Activated CD4-positive, alpha-beta T cell treated with anti-CD3 and anti-CD28 coated beads for 36 hours (primary cell): ENCODE data around the gene SKA1. TPM values are rescaled to one million over a fixed set of nuclear protein-coding genes. Genes with fewer than 3 reads are reported as not detected.

ENCODE experiments used
- ATAC-seq: fragments of 200-7000 bp; cut with Tn5 transposase; one replicate; pipeline ENCODE4 v1.10.0; 2021; ENCODE audit warnings: mild to moderate bottlenecking, moderate library complexity
- CTCF ChIA-PET: fragments of 350-600 bp; sonication (Branson Sonifier 250); formaldehyde crosslinking; loops from one replicate; lab custom pipeline; 2021; ENCODE audit warnings: antibody characterized with exemption; lab: Charles Lee
- POLR2A ChIA-PET: fragments of 350-600 bp; sonication (Branson Sonifier 250); formaldehyde crosslinking; loops from one replicate; lab custom pipeline; 2021; ENCODE audit warnings: antibody characterized with exemption, inconsistent platforms; lab: Charles Lee
- DNase-seq: peaks from one replicate; pipeline ENCODE4 v3.0.0-alpha.2; 2020
- H3K27ac Mint-ChIP-seq: one replicate; pipeline ENCODE4 v1.8.0; 2021; ENCODE audit warnings: mixed read lengths
- H3K27me3 Mint-ChIP-seq: one replicate; pipeline ENCODE4 v1.8.0; 2021; ENCODE audit warnings: mixed read lengths
- H3K36me3 Mint-ChIP-seq: one replicate; pipeline ENCODE4 v1.8.0; 2021; ENCODE audit warnings: low read depth, mixed read lengths
- H3K4me1 Mint-ChIP-seq: one replicate; pipeline ENCODE4 v1.8.0; 2021; ENCODE audit warnings: mixed read lengths
- H3K4me3 Mint-ChIP-seq: one replicate; pipeline ENCODE4 v1.8.0; 2021; ENCODE audit warnings: mild to moderate bottlenecking, moderate library complexity, mixed read lengths
- H3K9me3 Mint-ChIP-seq: one replicate; pipeline ENCODE4 v1.8.0; 2021; ENCODE audit warnings: low read depth, mixed read lengths
- intact Hi-C, 2 experiments: fragments of 100-400 bp; cut with DNase I in 1 of 2; cut with micrococcal nuclease in 1 of 2; formaldehyde crosslinking; loops; one replicate each; pipeline versions ENCODE4 v1.14.2 to v1.15.1; 2022 to 2024; cut with DNase I, micrococcal nuclease
- total RNA-seq, 2 experiments: library from RNA; stranded (reverse); gene quantifications; one replicate each; pipeline ENCODE4 v1.2.3, GENCODE V29; 2021

Gene SKA1
- total RNA-seq, 2 experiments from 2014 or later = 38.6 to 48.3 TPM

DNA sequence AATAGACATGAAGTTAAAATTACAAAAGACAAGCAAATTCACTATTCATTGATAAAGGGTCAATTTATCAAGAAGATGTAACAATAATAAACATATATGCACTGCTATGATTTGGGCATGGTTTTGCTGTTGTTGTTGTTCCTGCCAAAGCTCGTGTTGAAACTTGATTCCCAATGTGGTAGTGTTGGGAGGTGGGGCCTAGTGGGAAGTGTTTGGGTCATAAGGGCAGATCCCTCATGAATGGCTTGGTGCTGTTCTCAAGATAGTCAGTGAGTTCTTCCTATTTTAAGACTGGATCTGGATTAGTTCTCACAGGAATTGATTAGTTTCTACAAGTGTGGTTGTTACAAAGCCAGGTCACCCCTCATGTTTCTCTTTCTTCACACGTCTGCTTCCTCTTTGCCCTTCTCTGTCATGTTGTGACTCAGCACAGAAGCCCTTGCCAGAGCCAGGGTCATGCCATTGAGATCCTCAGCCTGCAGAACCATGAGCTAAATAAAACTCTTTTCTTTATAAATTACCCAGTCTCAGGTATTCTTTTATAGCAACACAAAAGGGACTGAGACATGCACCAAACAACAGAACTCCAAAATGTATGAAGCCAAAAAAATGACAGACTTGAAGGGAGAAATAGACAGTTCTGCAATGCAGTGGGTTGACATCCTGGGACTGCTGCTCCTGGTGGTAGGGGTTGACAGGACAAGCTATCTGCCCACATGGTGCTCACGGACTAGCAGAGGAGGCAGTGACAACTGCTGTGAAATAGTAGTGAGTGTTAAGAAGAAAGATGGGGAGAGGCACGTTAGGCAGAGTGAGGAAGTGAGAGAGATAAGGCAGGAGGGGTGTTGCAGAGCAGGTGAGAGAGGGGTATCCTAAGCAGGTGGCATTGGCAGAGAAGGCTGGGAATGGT lies 18.6 kb upstream of the SKA1 start:
- ChIA-PET POLR2A (no interaction called here), CTCF (interaction anchor here (0.6 to 5.0 kb wide), 43 partner anchors 14 to 846 kb away, joined by 3 to 72 read pairs (median 4); partner anchors contain the start of genes MBD1, MYO5B and SKA1)
- intact Hi-C loops = loop anchor here (5.0 to 10.0 kb wide), 5 partner anchors 49 to 349 kb away; partner anchors contain the start of gene CXXC1 (in 1 of the 2)
- H3K4me3 Mint-ChIP-seq = no peak overlapping the region
- peaks cover 8% of the 10 kb centered on the region for H3K4me1 Mint-ChIP-seq
- no peaks in the 10 kb centered on the region for H3K36me3 Mint-ChIP-seq
- DNase-seq (peak; percentile 30), ATAC-seq (peak; percentile 77)
- H3K27ac Mint-ChIP-seq = peak overlapping the region; percentile 48
- H3K9me3 Mint-ChIP-seq = no peaks in the 10 kb centered on the region
- peaks cover 14% of the 10 kb centered on the region for H3K27me3 Mint-ChIP-seq

DNA sequence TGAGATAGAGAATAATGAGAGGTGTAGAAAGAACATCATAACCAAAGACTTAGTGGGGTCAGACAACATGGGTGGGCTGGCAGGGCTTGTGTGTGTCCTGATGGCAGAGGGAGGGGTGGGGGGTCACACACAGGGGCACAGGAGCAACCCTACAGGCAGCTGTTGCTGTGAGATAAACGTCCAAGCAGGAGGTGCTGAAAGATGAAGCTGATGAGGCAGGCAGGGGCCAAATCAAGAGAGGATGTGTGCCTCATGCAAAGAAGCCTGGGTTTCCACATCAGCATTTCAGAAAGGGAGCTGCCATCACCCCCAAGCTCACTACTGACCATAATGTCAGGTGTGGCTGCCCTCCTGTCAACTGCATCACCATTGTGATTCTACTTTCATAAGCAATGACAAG lies 16.0 kb upstream of the SKA1 start:
- peaks cover 6% of the 10 kb centered on the region for H3K27me3 Mint-ChIP-seq
- POLR2A ChIA-PET = no interaction called here
- intact Hi-C loops = loop anchor here (5.0 to 10.0 kb wide), 5 partner anchors 52 to 352 kb away; partner anchors contain the start of gene CXXC1 (in 1 of the 2)
- H3K4me1 Mint-ChIP-seq = peaks cover 8% of the 10 kb centered on the region
- no peaks in the 10 kb centered on the region for H3K9me3 Mint-ChIP-seq
- no peak overlapping the region for H3K27ac Mint-ChIP-seq
- ATAC-seq = no peak
- H3K36me3 Mint-ChIP-seq = no peaks in the 10 kb centered on the region
- CTCF ChIA-PET = interaction anchor here (0.8 to 1.5 kb wide), 2 partner anchors 20 to 140 kb away, joined by 3 to 7 read pairs; no protein-coding TSS in a partner anchor
- H3K4me3 Mint-ChIP-seq = no peak overlapping the region
- DNase-seq = no peak

DNA sequence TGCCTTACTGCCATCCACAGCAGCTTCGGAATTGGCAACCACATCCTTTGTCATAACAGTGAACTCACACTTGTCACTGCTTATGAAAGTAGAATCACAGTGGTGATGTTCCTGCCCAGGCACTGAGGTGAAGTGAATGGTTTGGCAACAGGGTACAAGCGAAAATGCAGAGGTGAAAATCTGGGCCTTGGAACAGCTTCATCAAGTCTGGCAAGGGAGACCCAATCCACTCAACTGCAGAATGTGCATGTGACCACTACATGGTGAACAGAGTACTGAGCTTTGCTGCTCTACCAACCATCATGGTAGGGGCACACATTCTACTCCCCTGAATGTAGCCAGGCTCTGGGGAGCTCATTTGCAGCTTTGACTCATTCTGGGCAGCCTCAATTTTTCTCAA lies 15.0 kb upstream of the SKA1 start:
- H3K36me3 Mint-ChIP-seq = no peaks in the 10 kb centered on the region
- H3K27ac Mint-ChIP-seq = no peak overlapping the region
- no peak for DNase-seq
- CTCF ChIA-PET = interaction anchor here (0.8 to 1.5 kb wide), 2 partner anchors 15 to 141 kb away, joined by 4 to 7 read pairs; partner anchors contain the start of gene SKA1
- POLR2A ChIA-PET = no interaction called here
- H3K4me1 Mint-ChIP-seq = peaks cover 8% of the 10 kb centered on the region
- intact Hi-C loops = loop anchor here (5.0 to 10.0 kb wide), 5 partner anchors 53 to 353 kb away; partner anchors contain the start of gene CXXC1 (in 1 of the 2)
- H3K4me3 Mint-ChIP-seq = no peak overlapping the region
- no peaks in the 10 kb centered on the region for H3K9me3 Mint-ChIP-seq
- H3K27me3 Mint-ChIP-seq = peaks cover 5% of the 10 kb centered on the region
- ATAC-seq = no peak

DNA sequence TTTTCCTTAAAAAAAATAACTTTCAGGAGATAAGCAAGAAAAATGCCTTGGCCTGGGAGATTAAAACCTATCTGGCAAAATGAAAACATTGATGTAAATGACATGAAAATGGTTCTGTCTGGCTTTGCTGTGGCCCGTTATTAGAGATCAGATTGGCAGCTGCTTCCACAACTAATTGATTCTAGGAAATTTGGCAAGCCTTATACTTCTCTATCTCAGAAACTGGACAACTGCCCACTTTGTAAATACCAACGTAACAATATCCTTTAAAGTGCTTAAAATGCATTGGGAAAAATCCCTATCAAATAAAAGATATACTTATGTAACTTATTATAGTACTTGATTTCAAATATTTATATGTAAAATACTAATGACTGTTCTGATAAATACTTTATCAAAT lies 14.2 kb upstream of the SKA1 start:
- Mint-ChIP-seq H3K27me3 (peaks cover 5% of the 10 kb centered on the region), H3K36me3 (no peaks in the 10 kb centered on the region), H3K27ac (no peak overlapping the region), H3K9me3 (no peaks in the 10 kb centered on the region), H3K4me3 (no peak overlapping the region), H3K4me1 (peaks cover 8% of the 10 kb centered on the region)
- intact Hi-C loops = no loop called here
- no peak for DNase-seq
- ChIA-PET POLR2A (no interaction called here), CTCF (interaction anchor here (0.6 kb wide), 1 partner anchor 709 kb away, joined by 3 read pairs; no protein-coding TSS in a partner anchor)
- ATAC-seq = no peak

DNA sequence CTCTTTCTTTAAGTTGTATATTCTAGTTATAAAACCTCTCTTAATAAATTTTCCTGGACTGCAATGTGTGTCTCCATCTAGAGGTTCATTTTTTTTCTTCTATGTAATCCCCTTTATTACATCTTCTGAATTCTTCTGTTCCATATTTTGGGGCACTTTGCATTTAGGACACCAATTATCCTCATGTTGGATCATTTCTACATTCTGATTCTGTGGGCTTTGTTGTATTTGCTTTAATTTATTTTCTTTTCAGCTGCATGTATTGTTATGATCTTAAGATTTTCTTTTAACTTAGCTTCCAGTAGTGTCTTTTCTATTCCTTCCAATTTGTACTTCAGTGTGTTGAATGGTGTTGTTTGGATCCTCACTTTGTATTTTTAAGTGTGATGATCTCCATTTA lies 5.2 kb upstream of the SKA1 start:
- H3K4me3 Mint-ChIP-seq = no peak overlapping the region
- peaks cover 3% of the 10 kb centered on the region for H3K36me3 Mint-ChIP-seq
- peaks cover 7% of the 10 kb centered on the region for H3K9me3 Mint-ChIP-seq
- intact Hi-C loops = loop anchor here in 1 of 2 experiments (10.0 kb wide), 2 partner anchors 555 to 875 kb away; partner anchors contain the start of genes ACAA2 and RPL17
- POLR2A ChIA-PET = no interaction called here
- peaks cover 7% of the 10 kb centered on the region for H3K27me3 Mint-ChIP-seq
- H3K27ac Mint-ChIP-seq = no peak overlapping the region
- no peak for DNase-seq
- no peaks in the 10 kb centered on the region for H3K4me1 Mint-ChIP-seq
- no peak for ATAC-seq
- CTCF ChIA-PET = no interaction called here

DNA sequence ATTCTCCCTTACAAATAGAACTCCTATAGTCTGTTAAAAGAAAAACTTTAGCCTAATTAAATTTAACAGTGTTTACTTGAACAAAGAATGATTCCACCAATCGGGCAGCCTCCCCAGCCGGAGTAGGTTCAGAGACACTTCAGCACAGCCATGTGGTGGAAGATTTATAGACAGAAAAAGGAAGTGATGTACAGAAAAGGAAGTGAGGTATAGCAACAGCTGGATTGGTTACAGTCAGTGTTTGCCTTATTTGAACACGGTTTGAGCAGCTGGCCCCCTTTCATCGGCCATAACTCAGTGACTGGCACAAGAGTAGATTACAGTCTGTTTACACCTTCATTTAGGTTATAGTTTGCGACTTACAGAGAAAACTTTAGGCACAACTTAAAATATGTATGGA lies 2.1 kb upstream of the SKA1 start:
- no peak for ATAC-seq
- Mint-ChIP-seq H3K9me3 (peaks cover 7% of the 10 kb centered on the region), H3K27me3 (peaks cover 4% of the 10 kb centered on the region), H3K4me3 (no peak overlapping the region), H3K4me1 (peaks cover 2% of the 10 kb centered on the region), H3K27ac (peak overlapping the region; percentile 55), H3K36me3 (peaks cover 7% of the 10 kb centered on the region)
- ChIA-PET POLR2A (no interaction called here), CTCF (no interaction called here)
- intact Hi-C loops = loop anchor here in 1 of 2 experiments (10.0 kb wide), 2 partner anchors 558 to 878 kb away; partner anchors contain the start of genes ACAA2 and RPL17
- peak; percentile 15 for DNase-seq

DNA sequence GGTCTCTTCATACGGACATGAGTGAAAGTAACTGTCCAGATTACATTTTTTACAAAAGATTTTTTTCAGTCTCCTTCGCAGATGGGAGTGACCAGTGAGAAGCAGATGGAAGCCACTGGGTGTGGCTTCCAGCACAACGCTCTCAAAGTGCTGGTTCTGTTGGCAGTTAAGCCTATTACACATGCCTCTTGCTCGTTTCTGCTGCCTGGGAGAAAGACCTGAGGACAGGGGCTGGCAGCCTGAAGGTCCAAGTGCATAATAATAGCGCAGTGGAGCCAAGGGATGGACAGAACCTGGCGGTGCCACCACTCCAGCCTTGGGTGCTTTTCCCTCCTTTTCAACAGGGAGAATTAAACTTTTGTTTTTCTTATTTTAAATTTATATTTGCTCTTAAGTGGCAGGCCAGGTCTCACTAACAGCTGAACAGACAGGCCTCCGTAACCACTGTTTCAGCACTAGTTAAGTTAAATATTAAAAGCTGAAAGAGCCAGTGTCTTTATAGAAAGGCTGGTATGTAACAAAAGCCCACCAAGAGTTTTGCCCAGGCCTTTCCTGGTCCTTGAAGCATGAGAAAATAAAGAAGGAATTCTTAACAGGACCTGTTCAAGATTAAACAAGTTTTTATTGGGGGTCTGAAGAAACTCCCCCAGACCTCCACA lies 1.2 kb upstream of the SKA1 start:
- Mint-ChIP-seq H3K27me3 (peaks cover 2% of the 10 kb centered on the region), H3K4me3 (no peak overlapping the region), H3K9me3 (peaks cover 7% of the 10 kb centered on the region), H3K27ac (no peak overlapping the region), H3K36me3 (peaks cover 9% of the 10 kb centered on the region), H3K4me1 (peaks cover 2% of the 10 kb centered on the region)
- ChIA-PET CTCF (interaction anchor here (1.2 to 1.9 kb wide), 4 partner anchors 11 to 144 kb away, joined by 3 to 16 read pairs (median 5); no protein-coding TSS in a partner anchor), POLR2A (interaction anchor here (0.8 kb wide), 1 partner anchor 92 kb away, joined by 3 read pairs; the partner anchor contains the start of gene MBD1)
- DNase-seq = no peak
- intact Hi-C loops = loop anchor here (1.0 to 10.0 kb wide), 10 partner anchors 86 to 881 kb away; partner anchors contain the start of genes ACAA2 (in 2 of the 2), CXXC1 (in 2 of the 2), MBD1 (in 2 of the 2) and RPL17 (in 2 of the 2)
- ATAC-seq = no peak

DNA sequence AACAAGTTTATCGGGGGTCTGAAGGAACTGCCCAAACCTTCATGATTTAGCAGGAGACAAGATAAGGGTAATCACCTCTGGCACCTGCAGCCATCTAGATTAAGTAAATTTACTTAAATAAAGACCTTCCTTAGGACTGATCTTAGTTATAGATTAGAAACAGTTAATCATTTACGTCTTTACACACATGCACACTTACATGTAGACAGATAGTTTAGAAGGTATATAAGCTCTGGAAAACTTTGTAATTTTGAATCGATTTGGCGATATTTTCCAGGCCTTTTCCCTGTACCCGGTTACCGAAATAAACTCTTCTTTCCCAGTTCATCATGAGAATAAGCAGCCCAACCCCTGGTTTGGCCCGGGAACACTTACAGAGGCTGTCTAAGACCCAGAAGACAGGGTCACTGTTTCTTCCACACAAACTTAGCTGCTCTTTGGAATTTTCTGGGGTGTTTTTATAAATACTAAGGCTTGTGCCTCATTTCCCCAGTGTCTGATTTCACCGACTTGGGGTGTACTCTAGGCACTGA lies 560 bp upstream of the SKA1 start:
- DNase-seq = no peak
- POLR2A ChIA-PET = interaction anchor here (0.8 kb wide), 1 partner anchor 93 kb away, joined by 3 read pairs; the partner anchor contains the start of gene MBD1
- H3K4me3 Mint-ChIP-seq = peak overlapping the region; percentile 83
- CTCF ChIA-PET = interaction anchor here (0.7 to 1.9 kb wide), 7 partner anchors 11 to 411 kb away, joined by 3 to 16 read pairs (median 4); no protein-coding TSS in a partner anchor
- H3K9me3 Mint-ChIP-seq = peaks cover 7% of the 10 kb centered on the region
- H3K36me3 Mint-ChIP-seq = peaks cover 9% of the 10 kb centered on the region
- peak overlapping the region; percentile 79 for H3K27ac Mint-ChIP-seq
- ATAC-seq = no peak
- intact Hi-C loops = loop anchor here (1.0 to 10.0 kb wide), 10 partner anchors 87 to 882 kb away; partner anchors contain the start of genes ACAA2 (in 2 of the 2), CXXC1 (in 2 of the 2), MBD1 (in 2 of the 2) and RPL17 (in 2 of the 2)
- peaks cover 2% of the 10 kb centered on the region for H3K4me1 Mint-ChIP-seq
- peaks cover 2% of the 10 kb centered on the region for H3K27me3 Mint-ChIP-seq

DNA sequence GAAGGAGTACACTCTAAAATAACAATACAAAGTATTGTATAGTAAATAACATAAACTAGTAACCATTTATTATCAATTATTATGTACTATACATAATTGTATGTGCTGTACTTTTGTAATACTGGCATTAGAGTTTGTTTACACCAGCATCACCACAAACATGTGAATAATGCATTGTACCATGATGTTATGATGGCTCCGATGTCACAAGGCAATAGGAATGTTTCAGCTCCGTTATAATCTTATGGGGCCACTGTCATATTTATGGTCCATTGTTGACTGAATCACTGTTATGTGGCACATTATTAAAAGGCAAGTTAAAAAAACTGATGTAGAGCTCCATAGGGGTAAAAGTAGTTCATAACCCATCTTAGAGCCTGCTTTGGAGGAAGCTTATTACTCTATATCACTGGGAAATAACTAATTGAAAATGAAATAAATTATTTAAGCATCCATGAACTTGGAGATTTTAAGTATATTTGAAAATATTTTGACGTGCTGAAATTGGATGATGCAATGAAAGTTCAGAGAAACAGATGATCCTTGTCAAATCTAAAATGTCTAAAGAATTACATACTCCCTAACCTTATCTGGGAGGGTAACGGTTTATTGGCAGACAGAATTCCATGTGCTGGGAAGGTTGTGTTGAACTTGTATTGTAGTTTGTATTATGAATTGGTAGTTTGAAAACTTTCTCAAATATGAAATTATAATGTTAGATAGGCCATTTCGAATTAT lies 2.4 kb downstream of the SKA1 start:
- Mint-ChIP-seq H3K4me3 (no peak overlapping the region), H3K36me3 (peaks cover 16% of the 10 kb centered on the region), H3K4me1 (peaks cover 2% of the 10 kb centered on the region), H3K27me3 (no peaks in the 10 kb centered on the region), H3K27ac (no peak overlapping the region), H3K9me3 (no peaks in the 10 kb centered on the region)
- DNase-seq = no peak
- intact Hi-C loops = loop anchor here in 1 of 2 experiments (10.0 kb wide), 2 partner anchors 562 to 882 kb away; partner anchors contain the start of genes ACAA2 and RPL17
- CTCF ChIA-PET = interaction anchor here (1.1 kb wide), 1 partner anchor 16 kb away, joined by 3 read pairs; no protein-coding TSS in a partner anchor
- POLR2A ChIA-PET = interaction anchor here (0.6 kb wide), 1 partner anchor 69 kb away, joined by 3 read pairs; no protein-coding TSS in a partner anchor
- ATAC-seq = no peak

DNA sequence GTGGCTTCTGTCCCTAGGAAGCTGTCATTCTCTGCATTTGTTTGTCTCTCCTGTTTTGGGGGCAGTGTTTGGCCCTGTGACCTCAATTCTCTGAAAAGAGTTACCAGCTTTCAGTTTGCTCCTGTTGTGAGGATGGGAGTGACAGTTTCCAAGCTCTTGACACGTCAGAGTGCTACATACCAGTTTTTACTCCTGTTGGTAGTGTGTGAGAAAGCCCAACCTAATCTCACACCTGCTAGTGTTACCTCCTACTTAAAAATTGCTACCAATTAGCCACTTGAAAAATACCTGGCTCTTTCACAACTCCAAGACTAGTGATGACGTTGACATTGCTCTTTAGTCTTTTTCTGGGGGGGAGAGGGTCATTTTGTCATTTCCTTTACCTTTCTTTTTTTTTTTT lies 14.1 kb downstream of the SKA1 start:
- ATAC-seq = no peak
- Mint-ChIP-seq H3K9me3 (no peaks in the 10 kb centered on the region), H3K27me3 (no peaks in the 10 kb centered on the region), H3K4me3 (no peak overlapping the region), H3K27ac (no peak overlapping the region), H3K4me1 (no peaks in the 10 kb centered on the region), H3K36me3 (peaks cover 22% of the 10 kb centered on the region)
- intact Hi-C loops = loop anchor here in 1 of 2 experiments (5.0 kb wide), 1 partner anchor 768 kb away; no protein-coding TSS in a partner anchor
- ChIA-PET CTCF (interaction anchor here (0.6 kb wide), 1 partner anchor 122 kb away, joined by 3 read pairs; no protein-coding TSS in a partner anchor), POLR2A (no interaction called here)
- DNase-seq = no peak
